Stimulated activated CD8-positive, alpha-beta memory T cell treated with anti-CD3 and anti-CD28 coated beads, Interleukin-12 subunit alpha, Interleukin-12 subunit beta, amount 100 ng/mL, for 24 hours (primary cell): Measurements from ENCODE around the gene ABCC11.
A peak's percentile ranks its signal among the peaks of the same experiment; 100 is the strongest.
"Not testable (repeated sequence)": the region's sequence is repeated elsewhere in the genome, so short reads cannot be mapped to it uniquely, and the experiment has no call there.

Experiments used
- DNase-seq: peaks from one replicate; pipeline ENCODE4 v3.0.0-alpha.2; 2020; ENCODE audit errors: extremely low read depth

ABCC11 gene

GRCh38 chr16:48250520-48251278 is 3.4 kb upstream of the ABCC11 start:
- no peak for DNase-seq

- no peak for DNase-seq
Observed at GRCh38 chr16:48246066-48246465, 1.3 kb downstream of the ABCC11 start.

GRCh38 chr16:48244863-48245195 is 2.5 kb downstream of the ABCC11 start:
- no peak for DNase-seq

GRCh38 chr16:48244080-48244862 is 3.1 kb downstream of the ABCC11 start, which contains the start of gene LONP2:
TSS of gene LONP2 (plus strand) at chr16:48244300. CDS start at chr16:48244389, 89 bp downstream.
- peak; percentile 78 for DNase-seq

- not testable (repeated sequence) for DNase-seq
Observed at GRCh38 chr16:48240147-48240546, 7.2 kb downstream of the ABCC11 start.

- no peak for DNase-seq
Observed at GRCh38 chr16:48236286-48236685, 11.1 kb downstream of the ABCC11 start.

- no peak for DNase-seq
Observed at GRCh38 chr16:48235556-48236136, 11.7 kb downstream of the ABCC11 start.

GRCh38 chr16:48235058-48235555 is 12.2 kb downstream of the ABCC11 start:
- DNase-seq = no peak

GRCh38 chr16:48234630-48235029 is 12.7 kb downstream of the ABCC11 start:
- DNase-seq = no peak

GRCh38 chr16:48232493-48233040 is 14.8 kb downstream of the ABCC11 start:
- no peak for DNase-seq

GRCh38 chr16:48231727-48232492 is 15.4 kb downstream of the ABCC11 start:
- no peak for DNase-seq

- no peak for DNase-seq
Observed at GRCh38 chr16:48225456-48225855, 21.9 kb downstream of the ABCC11 start.

- no peak for DNase-seq
Observed at GRCh38 chr16:48223490-48223889, 23.8 kb downstream of the ABCC11 start.

GRCh38 chr16:48220891-48221290 is 26.4 kb downstream of the ABCC11 start:
- no peak for DNase-seq

GRCh38 chr16:48218473-48218872 is 28.9 kb downstream of the ABCC11 start:
- no peak for DNase-seq

GRCh38 chr16:48217708-48218107 is 29.6 kb downstream of the ABCC11 start:
- DNase-seq = no peak

- DNase-seq = no peak
Observed at GRCh38 chr16:48215738-48216137, 31.6 kb downstream of the ABCC11 start.

- no peak for DNase-seq
Observed at GRCh38 chr16:48212033-48212432, 35.3 kb downstream of the ABCC11 start.

- DNase-seq = no peak
Observed at GRCh38 chr16:48210747-48211146, 36.6 kb downstream of the ABCC11 start.

- DNase-seq = no peak
Observed at GRCh38 chr16:48206594-48207242, 40.6 kb downstream of the ABCC11 start.

- DNase-seq = no peak
Observed at GRCh38 chr16:48204825-48205151, 42.6 kb downstream of the ABCC11 start.
